ENCODE data around the gene SYNE4.

- TF ChIP-seq CTCF (IDR thresholded peaks at IDR 0.05), result no peak
- TF ChIP-seq RAD21 (IDR thresholded peaks at IDR 0.05; ENCODE audit: low read length), result no peak
- TF ChIP-seq REST (IDR thresholded peaks at IDR 0.05; ENCODE audit: low read depth, low read length), result no peak
- TF ChIP-seq SMC3 (IDR thresholded peaks at IDR 0.05; ENCODE audit: low read depth, low read length), result no peak
- no peak for TF ChIP-seq GATA2 (CRISPR knock-in tag; IDR thresholded peaks at IDR 0.05)
- no peak for TF ChIP-seq MAX (IDR thresholded peaks at IDR 0.05; ENCODE audit: low read depth)
- no peak for TF ChIP-seq RXRA (IDR thresholded peaks at IDR 0.05; ENCODE audit: borderline replicate concordance, low read depth)
- no peak for TF ChIP-seq NRF1 (IDR thresholded peaks at IDR 0.05; ENCODE audit: low read depth, low read length)
- no peak for TF ChIP-seq EZH2phosphoT487 (IDR thresholded peaks at IDR 0.05; ENCODE audit: borderline replicate concordance, low read depth)
- no peak for TF ChIP-seq POLR2AphosphoS5 (IDR thresholded peaks at IDR 0.05; ENCODE audit: low read depth, low read length)
- TF ChIP-seq EP300 (IDR thresholded peaks at IDR 0.05; ENCODE audit: borderline replicate concordance in 1 of 2, low read depth in 1 of 2, low read length in 1 of 2), result no peak
- TF ChIP-seq TAF1 (IDR thresholded peaks at IDR 0.05; ENCODE audit: borderline replicate concordance, low read depth, low read length), result no peak
Observed at GRCh38 chr19:36010402-36010801, 1.8 kb upstream of the SYNE4 start.
